ENCODE measurements around the gene B3GLCT. TPM values are rescaled to one million over a fixed set of nuclear protein-coding genes. Genes with fewer than 3 reads are reported as not detected.

The B3GLCT gene
- total and polyA plus RNA-seq, 2 donors (not counting 3 experiments of a cell fraction or from before 2014, with no cell fraction given), result 5.2 to 14.6 TPM

DNA sequence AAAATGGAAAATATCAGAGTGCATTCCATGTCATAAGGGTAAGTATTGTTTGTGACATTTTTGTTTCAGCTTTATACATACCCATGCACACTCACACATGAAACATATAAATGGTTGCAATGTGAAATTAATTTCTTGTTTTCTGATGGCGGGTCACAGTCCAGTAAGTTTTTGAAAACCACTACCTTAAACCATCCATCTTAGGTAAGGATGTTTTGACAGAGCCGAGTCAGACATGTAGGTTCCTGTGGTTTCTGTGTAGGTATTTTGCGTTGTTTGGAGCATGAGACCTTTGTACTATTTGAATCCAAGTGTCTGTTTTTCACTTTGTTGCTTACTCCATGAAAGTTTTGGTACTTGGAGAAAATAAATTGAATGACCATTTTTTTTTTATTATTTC lies 121.7 kb downstream of the B3GLCT start:
- dilution Hi-C loops (cut with MboI; ENCODE audit: extremely low pct_ligation_motif_present, low sequenced_read_pairs) (no loop called here), intact Hi-C loops (cut with micrococcal nuclease) (no loop called here)
- Histone ChIP-seq H3K9me3 (replicated peaks; ENCODE audit: control insufficient read depth, insufficient read depth, low read length) (no peaks in the 10 kb centered on the region), H3K9me1 (replicated peaks; ENCODE audit: control insufficient read depth, extremely low read depth, insufficient read depth, low read length) (no peaks in the 10 kb centered on the region), H3K36me3 (ENCODE audit: control insufficient read depth in 2 of 2, extremely low read depth in 1 of 2, insufficient read depth in 2 of 2, low read length in 2 of 2) (no peaks in the 10 kb centered on the region), H3K4me1 (ENCODE audit: control insufficient read depth, extremely low read depth, insufficient read depth, low read length) (no peaks in the 10 kb centered on the region), H3K27me3 (ENCODE audit: control insufficient read depth in 2 of 2, insufficient read depth in 2 of 2, low read length in 2 of 2) (no peaks in the 10 kb centered on the region), H3K4me3 (replicated peaks in 1 of 3; ENCODE audit: insufficient read depth in 1 of 3, low read depth in 1 of 3, low read length in 3 of 3) (no peak overlapping the region), H3K27ac (ENCODE audit: insufficient read depth, low read depth, low read length) (no peak overlapping the region), H3K4me2 (ENCODE audit: insufficient read depth, low read length) (no peak overlapping the region), H2AFZ (ENCODE audit: low read depth, low read length) (no peak overlapping the region), H4K20me1 (replicated peaks; ENCODE audit: control insufficient read depth, extremely low read depth, insufficient read depth, low read length) (no peaks in the 10 kb centered on the region), H3K79me2 (ENCODE audit: control insufficient read depth, insufficient read depth, low read length) (no peaks in the 10 kb centered on the region), H3K9ac (replicated peaks; ENCODE audit: extremely low read depth, insufficient read depth, low read length) (no peak overlapping the region)
- no peak for DNase-seq (ENCODE audit: low read depth, low spot score)
- CTCF ChIA-PET, result no interaction called here
- TF ChIP-seq, protein P1, sequence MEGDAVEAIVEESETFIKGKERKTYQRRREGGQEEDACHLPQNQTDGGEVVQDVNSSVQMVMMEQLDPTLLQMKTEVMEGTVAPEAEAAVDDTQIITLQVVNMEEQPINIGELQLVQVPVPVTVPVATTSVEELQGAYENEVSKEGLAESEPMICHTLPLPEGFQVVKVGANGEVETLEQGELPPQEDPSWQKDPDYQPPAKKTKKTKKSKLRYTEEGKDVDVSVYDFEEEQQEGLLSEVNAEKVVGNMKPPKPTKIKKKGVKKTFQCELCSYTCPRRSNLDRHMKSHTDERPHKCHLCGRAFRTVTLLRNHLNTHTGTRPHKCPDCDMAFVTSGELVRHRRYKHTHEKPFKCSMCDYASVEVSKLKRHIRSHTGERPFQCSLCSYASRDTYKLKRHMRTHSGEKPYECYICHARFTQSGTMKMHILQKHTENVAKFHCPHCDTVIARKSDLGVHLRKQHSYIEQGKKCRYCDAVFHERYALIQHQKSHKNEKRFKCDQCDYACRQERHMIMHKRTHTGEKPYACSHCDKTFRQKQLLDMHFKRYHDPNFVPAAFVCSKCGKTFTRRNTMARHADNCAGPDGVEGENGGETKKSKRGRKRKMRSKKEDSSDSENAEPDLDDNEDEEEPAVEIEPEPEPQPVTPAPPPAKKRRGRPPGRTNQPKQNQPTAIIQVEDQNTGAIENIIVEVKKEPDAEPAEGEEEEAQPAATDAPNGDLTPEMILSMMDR (IDR thresholded peaks at IDR 0.05; ENCODE audit: extremely low read depth in 1 of 2, insufficient read depth in 1 of 2, low read depth in 1 of 2, low read length in 2 of 2), result no peak
- TF ChIP-seq, protein P2, sequence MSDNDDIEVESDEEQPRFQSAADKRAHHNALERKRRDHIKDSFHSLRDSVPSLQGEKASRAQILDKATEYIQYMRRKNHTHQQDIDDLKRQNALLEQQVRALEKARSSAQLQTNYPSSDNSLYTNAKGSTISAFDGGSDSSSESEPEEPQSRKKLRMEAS (IDR thresholded peaks at IDR 0.05; ENCODE audit: insufficient read depth, insufficient read length), result no peak
- TF ChIP-seq MYC (IDR thresholded peaks at IDR 0.05; ENCODE audit: low read depth, low read length) (no peak), FOS (IDR thresholded peaks at IDR 0.05; ENCODE audit: borderline replicate concordance, insufficient read depth, low read length) (no peak), POLR2A (IDR thresholded peaks at IDR 0.05; ENCODE audit: low read depth, low read length) (no peak), POLR2AphosphoS5 (IDR thresholded peaks at IDR 0.05; ENCODE audit: insufficient read depth, low read depth, low read length) (no peak), JUN (IDR thresholded peaks at IDR 0.05; ENCODE audit: borderline replicate concordance, insufficient read depth, insufficient read length, low read depth) (no peak), EZH2 (IDR thresholded peaks at IDR 0.05; ENCODE audit: borderline replicate concordance, low read depth, low read length, severe bottlenecking) (no peak), GATA2 (IDR thresholded peaks at IDR 0.05; ENCODE audit: insufficient read depth, insufficient read length, low read depth, low read length) (no peak)
- no TSS peak for BruUV-seq (replicated peaks)
- POLR2A ChIA-PET, result no interaction called here
- no peak for FAIRE-seq

All from endothelial cell of umbilical vein (primary cell).